Measurements from ENCODE around the gene SDHAF4. TPM values are rescaled to one million over a fixed set of nuclear protein-coding genes. Genes with fewer than 3 reads are reported as not detected.

The SDHAF4 gene
- total RNA-seq, 4 donors from 2014 or later, result 2.6 to 10.0 (median 6.2) TPM

DNA sequence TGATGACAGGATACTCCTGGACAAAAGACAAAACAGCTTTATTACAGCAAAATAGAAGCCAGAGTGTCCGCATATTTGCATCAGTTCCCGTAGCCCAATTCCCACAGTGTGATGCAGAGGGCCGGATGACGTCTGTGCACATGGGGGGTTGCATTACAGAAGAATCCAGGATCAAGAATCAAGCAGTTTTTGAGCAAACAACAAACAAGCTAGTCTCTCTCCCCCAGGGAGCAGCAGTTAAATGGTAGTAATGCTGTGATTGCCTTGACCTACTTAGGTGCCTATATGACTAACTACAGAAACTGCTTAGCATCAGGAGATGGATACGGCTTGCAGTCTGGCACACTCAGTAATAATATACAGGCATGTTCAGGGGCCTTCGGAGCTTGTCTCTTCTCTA lies 3.2 kb upstream of the SDHAF4 start:
- no peak overlapping the region for H3K4me3 ChIP-seq
- in situ Hi-C loops (cut with MboI; ENCODE audit: low sequenced_read_pairs in 4 of 4), result loop anchor here in 1 of 4 donors (25.0 kb wide), 2 partner anchors 776 to 849 kb away; partner anchors contain the start of gene LMBRD1
- no peaks in the 10 kb centered on the region for H3K36me3 ChIP-seq
- no peaks in the 10 kb centered on the region for H3K9me3 ChIP-seq
- peak in 1 of 2 donors; percentile 27 for DNase-seq
- TF ChIP-seq, protein P1, sequence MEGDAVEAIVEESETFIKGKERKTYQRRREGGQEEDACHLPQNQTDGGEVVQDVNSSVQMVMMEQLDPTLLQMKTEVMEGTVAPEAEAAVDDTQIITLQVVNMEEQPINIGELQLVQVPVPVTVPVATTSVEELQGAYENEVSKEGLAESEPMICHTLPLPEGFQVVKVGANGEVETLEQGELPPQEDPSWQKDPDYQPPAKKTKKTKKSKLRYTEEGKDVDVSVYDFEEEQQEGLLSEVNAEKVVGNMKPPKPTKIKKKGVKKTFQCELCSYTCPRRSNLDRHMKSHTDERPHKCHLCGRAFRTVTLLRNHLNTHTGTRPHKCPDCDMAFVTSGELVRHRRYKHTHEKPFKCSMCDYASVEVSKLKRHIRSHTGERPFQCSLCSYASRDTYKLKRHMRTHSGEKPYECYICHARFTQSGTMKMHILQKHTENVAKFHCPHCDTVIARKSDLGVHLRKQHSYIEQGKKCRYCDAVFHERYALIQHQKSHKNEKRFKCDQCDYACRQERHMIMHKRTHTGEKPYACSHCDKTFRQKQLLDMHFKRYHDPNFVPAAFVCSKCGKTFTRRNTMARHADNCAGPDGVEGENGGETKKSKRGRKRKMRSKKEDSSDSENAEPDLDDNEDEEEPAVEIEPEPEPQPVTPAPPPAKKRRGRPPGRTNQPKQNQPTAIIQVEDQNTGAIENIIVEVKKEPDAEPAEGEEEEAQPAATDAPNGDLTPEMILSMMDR (IDR thresholded peaks at IDR 0.05 in 4 of 5, conservative IDR thresholded peaks at IDR 0.05 in 1 of 5), result no peak
- TF ChIP-seq POLR2A (IDR thresholded peaks at IDR 0.05), result no peak
- no peak for ATAC-seq
- no peak overlapping the region for H3K27ac ChIP-seq
- H3K27me3 ChIP-seq, result no peaks in the 10 kb centered on the region
- intact Hi-C loops (cut with DNase I; ENCODE audit: low total_unique reads), result no loop called here
- H3K4me1 ChIP-seq, result peaks cover 0 to 2% of the 10 kb centered on the region in 2 donors

DNA sequence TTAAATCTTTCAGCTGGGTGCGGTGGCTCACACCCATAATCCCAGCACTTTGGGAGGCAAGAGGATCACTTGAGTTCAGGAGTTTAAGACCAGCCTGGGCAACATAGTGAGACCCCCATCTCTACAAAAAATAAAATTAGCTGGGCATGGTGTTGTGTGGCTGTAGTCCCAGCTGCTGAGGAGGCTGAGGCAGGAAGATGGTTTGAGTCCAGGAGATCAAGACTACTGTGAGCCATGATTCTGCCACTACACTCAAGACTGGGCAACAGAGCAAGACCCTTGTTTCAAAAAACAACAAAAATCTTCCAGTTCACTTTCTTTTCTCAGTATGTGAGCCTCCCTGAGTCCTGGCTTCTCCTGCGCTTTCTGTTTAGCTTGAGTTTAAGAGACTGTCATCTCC lies 7.9 kb downstream of the SDHAF4 start:
- no peak for DNase-seq
- ATAC-seq, result no peak
- in situ Hi-C loops (cut with MboI; ENCODE audit: low sequenced_read_pairs in 4 of 4) (loop anchor here in 1 of 4 donors (25.0 kb wide), 2 partner anchors 787 to 838 kb away; partner anchors contain the start of gene LMBRD1), intact Hi-C loops (cut with DNase I; ENCODE audit: low total_unique reads) (no loop called here)
- peaks cover 0 to 13% of the 10 kb centered on the region in 2 donors for H3K36me3 ChIP-seq
- no peaks in the 10 kb centered on the region for H3K4me1 ChIP-seq
- H3K4me3 ChIP-seq, result no peak overlapping the region
- no peaks in the 10 kb centered on the region for H3K9me3 ChIP-seq
- TF ChIP-seq POLR2A (IDR thresholded peaks at IDR 0.05), result no peak
- TF ChIP-seq, protein P1 (IDR thresholded peaks at IDR 0.05 in 4 of 5, conservative IDR thresholded peaks at IDR 0.05 in 1 of 5), result no peak
- no peak overlapping the region for H3K27ac ChIP-seq
- H3K27me3 ChIP-seq, result no peaks in the 10 kb centered on the region

DNA sequence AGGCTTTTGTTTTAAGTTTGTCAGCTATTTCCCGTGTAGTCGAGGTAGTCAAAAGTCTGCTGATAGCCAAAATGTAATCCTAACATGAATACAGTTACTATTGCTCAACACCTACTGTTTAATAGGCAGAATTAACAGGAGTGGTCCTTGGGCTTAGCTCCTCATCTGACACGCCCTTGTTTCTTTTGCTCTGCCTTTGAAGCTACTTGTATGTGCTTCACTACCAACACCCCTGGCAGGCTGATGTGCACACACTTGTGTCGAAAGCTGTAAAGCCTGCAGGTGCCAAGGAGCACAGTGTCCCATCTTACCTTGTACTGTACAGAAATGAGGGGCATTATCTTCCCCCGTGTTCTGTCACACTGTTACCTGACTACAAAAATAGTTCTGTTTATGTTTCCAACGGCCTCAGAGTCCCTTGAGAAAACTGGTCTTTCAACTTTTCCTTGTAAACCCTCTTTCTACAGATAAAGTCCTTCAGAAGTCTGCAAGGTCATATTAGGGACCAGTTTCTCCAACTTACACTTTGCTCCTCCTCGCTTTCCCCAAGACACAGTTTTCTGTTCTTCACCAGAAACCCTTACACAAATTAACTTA lies 9.3 kb downstream of the SDHAF4 start:
- H3K27ac ChIP-seq, result no peak overlapping the region

DNA sequence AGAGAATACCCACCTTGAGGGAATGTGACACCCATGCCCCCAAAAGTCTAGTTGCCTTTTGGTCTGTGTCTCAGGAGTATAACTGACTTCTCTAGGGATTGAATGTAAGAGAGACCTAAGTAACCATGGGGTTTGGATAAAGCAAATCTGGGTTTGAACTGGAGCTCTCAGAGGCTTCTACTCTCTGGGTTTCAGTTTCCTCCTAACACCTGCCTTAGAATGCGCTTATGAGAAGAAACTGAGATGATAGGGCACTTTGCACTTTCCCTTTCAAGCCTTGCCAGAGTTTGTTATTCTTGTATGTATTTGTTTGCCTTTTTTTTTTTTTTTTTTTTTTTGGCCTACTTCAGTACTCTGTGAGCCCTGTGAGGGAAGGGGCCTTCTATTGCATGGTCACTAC lies 19.4 kb downstream of the SDHAF4 start:
- Histone ChIP-seq H3K27ac (no peak overlapping the region), H3K4me1 (no peaks in the 10 kb centered on the region), H3K4me3 (no peak overlapping the region), H3K27me3 (no peaks in the 10 kb centered on the region), H3K9me3 (no peaks in the 10 kb centered on the region), H3K36me3 (peaks cover 0 to 39% of the 10 kb centered on the region in 2 donors)
- DNase-seq, result no peak
- in situ Hi-C loops (cut with MboI; ENCODE audit: low sequenced_read_pairs in 4 of 4) (no loop called here), intact Hi-C loops (cut with DNase I; ENCODE audit: low total_unique reads) (no loop called here)
- ATAC-seq, result no peak
- no peak for TF ChIP-seq POLR2A (IDR thresholded peaks at IDR 0.05)
- TF ChIP-seq, protein P1 (IDR thresholded peaks at IDR 0.05 in 4 of 5, conservative IDR thresholded peaks at IDR 0.05 in 1 of 5), result no peak

More for the DNA sequence above, 9.3 kb downstream of the SDHAF4 start:
- DNase-seq, result peak in 1 of 2 donors; percentile 31
- ATAC-seq, result peak in 1 of 2 donors; percentile 30
- H3K36me3 ChIP-seq, result peaks cover 2 to 24% of the 10 kb centered on the region in 2 donors
- H3K9me3 ChIP-seq, result no peaks in the 10 kb centered on the region
- intact Hi-C loops (cut with DNase I; ENCODE audit: low total_unique reads), result no loop called here
- H3K27me3 ChIP-seq, result no peaks in the 10 kb centered on the region
- in situ Hi-C loops (cut with MboI; ENCODE audit: low sequenced_read_pairs in 4 of 4), result no loop called here
- TF ChIP-seq POLR2A (IDR thresholded peaks at IDR 0.05), result no peak
- TF ChIP-seq, protein P1 (IDR thresholded peaks at IDR 0.05 in 4 of 5, conservative IDR thresholded peaks at IDR 0.05 in 1 of 5), result no peak
- no peak overlapping the region for H3K4me3 ChIP-seq
- H3K4me1 ChIP-seq, result no peaks in the 10 kb centered on the region
